ENCODE data around the gene BTN2A1. TPM values are rescaled to one million over a fixed set of nuclear protein-coding genes. Genes with fewer than 3 reads are reported as not detected.
"Not testable (repeated sequence)": the region's sequence is repeated elsewhere in the genome, so short reads cannot be mapped to it uniquely, and the experiment has no call there.

BTN2A1 gene
- total RNA-seq, 4 donors from 2014 or later: 14.7 to 23.9 (median 18.2) TPM

DNA sequence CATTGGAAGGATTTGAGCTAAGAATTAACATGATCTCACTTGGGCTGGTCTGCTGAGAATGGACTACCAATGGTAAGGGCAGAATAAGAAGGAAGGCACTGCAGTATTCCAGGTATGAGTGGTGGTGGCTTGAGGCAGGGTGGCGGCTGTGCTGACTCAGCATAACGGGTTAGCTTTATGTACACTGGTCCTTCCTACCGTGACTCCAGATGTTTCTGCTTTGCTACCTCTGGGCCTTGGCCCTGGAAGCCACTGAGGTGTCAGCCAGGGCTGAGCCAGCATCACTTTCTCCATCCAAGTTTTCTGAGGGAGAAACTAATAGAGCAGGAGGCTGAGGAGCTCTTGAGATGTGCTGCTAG lies 30.3 kb upstream of the BTN2A1 start:
- no peak for ATAC-seq
- no peaks in the 10 kb centered on the region for H3K9me3 ChIP-seq
- H3K36me3 ChIP-seq: peaks cover 0 to 60% of the 10 kb centered on the region in 2 donors
- H3K27me3 ChIP-seq: no peaks in the 10 kb centered on the region
- TF ChIP-seq POLR2A (IDR thresholded peaks at IDR 0.05) (no peak), POLR2AphosphoS5 (IDR thresholded peaks at IDR 0.05) (no peak)
- no peak overlapping the region for H3K4me3 ChIP-seq
- H3K4me1 ChIP-seq: peaks cover 0 to 34% (median 10%) of the 10 kb centered on the region in 3 donors
- 92 to 100% methylated on average over 2 to 3 of the region's 3 CpGs for WGBS, 2 donors (ENCODE audit: low coverage in 1 of 2)
- no peak overlapping the region for H3K27ac ChIP-seq

DNA sequence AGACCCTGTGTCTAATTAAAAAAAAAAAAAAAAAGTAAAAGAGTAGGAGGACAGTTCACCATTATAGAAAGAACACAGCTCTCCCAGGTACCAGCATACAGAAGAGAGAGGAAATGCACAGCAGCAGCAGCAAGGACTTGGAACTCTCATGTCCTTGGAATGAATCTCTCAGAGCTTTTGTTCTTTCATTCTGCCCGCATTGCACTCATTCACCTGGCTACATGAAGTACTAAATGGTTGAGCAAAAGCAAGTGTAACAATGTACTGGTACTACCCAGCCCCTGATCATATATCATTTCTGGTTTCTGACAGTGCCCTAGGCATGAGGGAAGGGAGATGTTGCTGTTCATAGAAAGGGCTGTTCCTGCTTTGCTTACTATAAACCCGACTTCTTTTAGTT lies 29.5 kb upstream of the BTN2A1 start:
- WGBS, 2 donors (ENCODE audit: low coverage in 1 of 2): 85 to 90% methylated on average over 1 to 2 of the region's 2 CpGs
- TF ChIP-seq, protein P1, sequence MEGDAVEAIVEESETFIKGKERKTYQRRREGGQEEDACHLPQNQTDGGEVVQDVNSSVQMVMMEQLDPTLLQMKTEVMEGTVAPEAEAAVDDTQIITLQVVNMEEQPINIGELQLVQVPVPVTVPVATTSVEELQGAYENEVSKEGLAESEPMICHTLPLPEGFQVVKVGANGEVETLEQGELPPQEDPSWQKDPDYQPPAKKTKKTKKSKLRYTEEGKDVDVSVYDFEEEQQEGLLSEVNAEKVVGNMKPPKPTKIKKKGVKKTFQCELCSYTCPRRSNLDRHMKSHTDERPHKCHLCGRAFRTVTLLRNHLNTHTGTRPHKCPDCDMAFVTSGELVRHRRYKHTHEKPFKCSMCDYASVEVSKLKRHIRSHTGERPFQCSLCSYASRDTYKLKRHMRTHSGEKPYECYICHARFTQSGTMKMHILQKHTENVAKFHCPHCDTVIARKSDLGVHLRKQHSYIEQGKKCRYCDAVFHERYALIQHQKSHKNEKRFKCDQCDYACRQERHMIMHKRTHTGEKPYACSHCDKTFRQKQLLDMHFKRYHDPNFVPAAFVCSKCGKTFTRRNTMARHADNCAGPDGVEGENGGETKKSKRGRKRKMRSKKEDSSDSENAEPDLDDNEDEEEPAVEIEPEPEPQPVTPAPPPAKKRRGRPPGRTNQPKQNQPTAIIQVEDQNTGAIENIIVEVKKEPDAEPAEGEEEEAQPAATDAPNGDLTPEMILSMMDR (IDR thresholded peaks at IDR 0.05): no peak
- H3K27ac ChIP-seq: no peak overlapping the region
- no peak for ATAC-seq
- H3K4me3 ChIP-seq: no peak overlapping the region
- H3K4me1 ChIP-seq: peaks cover 0 to 26% (median 7%) of the 10 kb centered on the region in 3 donors
- no peaks in the 10 kb centered on the region for H3K27me3 ChIP-seq
- peaks cover 0 to 60% of the 10 kb centered on the region in 2 donors for H3K36me3 ChIP-seq
- no peaks in the 10 kb centered on the region for H3K9me3 ChIP-seq

DNA sequence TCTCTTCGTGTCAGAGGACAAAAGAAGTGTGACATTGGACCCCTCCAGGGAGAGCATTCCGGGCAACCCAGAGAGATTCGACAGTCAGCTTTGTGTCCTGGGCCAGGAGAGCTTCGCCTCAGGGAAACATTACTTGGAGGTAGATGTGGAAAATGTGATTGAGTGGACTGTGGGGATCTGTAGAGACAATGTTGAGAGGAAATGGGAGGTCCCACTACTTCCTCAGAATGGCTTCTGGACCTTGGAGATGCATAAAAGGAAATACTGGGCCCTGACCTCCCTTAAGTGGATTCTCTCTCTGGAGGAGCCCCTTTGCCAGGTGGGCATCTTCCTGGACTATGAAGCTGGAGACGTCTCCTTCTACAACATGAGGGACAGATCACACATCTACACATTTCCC lies 27.0 kb upstream of the BTN2A1 start:
- WGBS, 2 donors (ENCODE audit: low coverage in 1 of 2): 80% methylated on average over 1 to 2 of the region's 5 CpGs
- no peak overlapping the region for H3K27ac ChIP-seq
- no peaks in the 10 kb centered on the region for H3K9me3 ChIP-seq
- TF ChIP-seq, protein P1 (IDR thresholded peaks at IDR 0.05): no peak
- no peak for TF ChIP-seq POLR2AphosphoS5 (IDR thresholded peaks at IDR 0.05)
- TF ChIP-seq POLR2A (IDR thresholded peaks at IDR 0.05): no peak
- no peak for TF ChIP-seq EP300 (IDR thresholded peaks at IDR 0.05)
- peaks cover 0 to under 1% (median 0%) of the 10 kb centered on the region in 3 donors for H3K4me1 ChIP-seq
- no peak overlapping the region for H3K4me3 ChIP-seq
- H3K36me3 ChIP-seq: peaks cover 0 to 60% of the 10 kb centered on the region in 2 donors
- H3K27me3 ChIP-seq: no peaks in the 10 kb centered on the region
- no peak for ATAC-seq

DNA sequence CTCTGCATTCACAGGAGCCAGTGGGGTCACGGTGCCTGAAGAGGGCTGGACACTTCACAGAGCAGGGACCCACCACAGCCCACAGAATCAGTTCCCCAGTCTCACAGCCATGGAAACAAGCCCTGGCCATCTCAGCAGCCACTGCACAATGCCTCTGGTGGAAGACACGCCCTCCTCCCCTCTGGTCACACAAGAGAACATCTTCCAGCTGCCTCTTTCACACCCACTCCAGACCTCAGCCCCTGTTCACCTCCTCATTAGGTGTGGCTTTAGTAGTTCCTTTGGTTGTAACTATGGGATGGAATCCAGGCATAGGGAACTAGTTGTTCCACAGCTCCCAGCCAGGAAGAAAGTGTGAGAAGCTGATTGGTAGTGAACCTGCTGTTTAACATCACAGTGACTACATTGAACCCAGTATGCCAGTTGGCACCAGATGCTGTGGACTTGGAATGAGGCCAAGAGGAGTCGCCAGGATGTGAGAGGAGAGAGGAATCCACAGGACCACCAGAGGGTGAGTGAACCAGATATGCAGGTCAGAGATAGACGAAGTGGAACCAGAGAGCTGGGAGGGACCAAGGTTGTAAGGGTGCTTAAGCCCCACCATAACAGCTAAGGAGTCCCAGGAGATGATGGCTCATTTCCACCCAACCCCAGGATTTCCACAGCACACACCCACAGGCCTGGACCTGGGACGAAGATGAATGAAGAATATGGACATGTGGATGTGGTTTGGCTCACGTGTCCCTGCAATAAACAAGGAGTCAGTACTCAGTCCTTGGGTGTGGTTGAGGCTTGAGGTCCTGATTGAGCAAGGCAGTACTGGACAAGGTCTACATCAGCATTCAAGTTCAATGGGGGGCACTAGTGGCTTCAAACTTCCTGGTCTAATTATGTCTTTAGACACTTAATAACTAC lies 26.2 kb upstream of the BTN2A1 start:
- no peak overlapping the region for H3K27ac ChIP-seq
- TF ChIP-seq, protein P1 (IDR thresholded peaks at IDR 0.05): no peak
- no peak for TF ChIP-seq POLR2AphosphoS5 (IDR thresholded peaks at IDR 0.05)
- TF ChIP-seq POLR2A (IDR thresholded peaks at IDR 0.05): no peak

DNA sequence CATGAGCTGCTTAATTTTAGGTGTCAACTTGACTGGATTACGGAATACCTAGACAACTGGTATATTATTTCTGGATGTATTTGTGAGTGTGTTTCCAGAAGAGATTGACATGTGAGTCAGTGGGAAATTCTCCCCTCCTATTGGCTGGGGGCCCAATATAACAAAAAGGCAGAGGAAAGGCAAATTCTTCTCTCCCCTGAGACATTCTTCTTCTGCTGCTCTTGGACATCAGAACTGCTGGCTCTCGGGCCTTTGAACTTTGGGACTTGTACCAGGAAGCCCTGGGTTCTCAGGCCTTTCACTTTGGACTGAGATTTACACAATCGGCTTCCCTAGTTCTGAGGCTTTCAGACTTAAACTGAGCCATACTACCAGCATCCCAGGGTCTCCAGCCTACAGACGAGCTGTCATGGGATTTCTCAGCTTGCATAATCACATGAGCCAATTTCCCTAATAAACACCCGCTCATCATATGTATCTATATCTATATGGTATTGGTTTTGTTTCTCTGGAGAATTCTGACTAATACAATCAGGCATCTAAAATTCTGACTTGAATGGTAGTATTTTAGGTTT lies 25.0 kb upstream of the BTN2A1 start:
- 88% methylated on average over 5 of the region's 5 CpGs for WGBS, 2 donors (ENCODE audit: low coverage in 1 of 2)
- Histone ChIP-seq H3K4me3 (no peak overlapping the region), H3K27ac (no peak overlapping the region), H3K27me3 (no peaks in the 10 kb centered on the region), H3K9me3 (no peaks in the 10 kb centered on the region), H3K36me3 (peaks cover 0 to 43% of the 10 kb centered on the region in 2 donors), H3K4me1 (no peaks in the 10 kb centered on the region)
- TF ChIP-seq POLR2A (IDR thresholded peaks at IDR 0.05) (no peak), EP300 (IDR thresholded peaks at IDR 0.05) (no peak), POLR2AphosphoS5 (IDR thresholded peaks at IDR 0.05) (no peak)
- TF ChIP-seq, protein P1 (IDR thresholded peaks at IDR 0.05): no peak
- no peak for ATAC-seq

More for the DNA sequence above, 26.2 kb upstream of the BTN2A1 start:
- 37 to 76% methylated on average over 2 to 5 of the region's 6 CpGs for WGBS, 2 donors (ENCODE audit: low coverage in 1 of 2)
- Histone ChIP-seq H3K4me3 (no peak overlapping the region), H3K9me3 (no peaks in the 10 kb centered on the region), H3K27me3 (no peaks in the 10 kb centered on the region), H3K4me1 (no peaks in the 10 kb centered on the region), H3K36me3 (peaks cover 0 to 55% of the 10 kb centered on the region in 2 donors)
- ATAC-seq: peak; percentile 57

DNA sequence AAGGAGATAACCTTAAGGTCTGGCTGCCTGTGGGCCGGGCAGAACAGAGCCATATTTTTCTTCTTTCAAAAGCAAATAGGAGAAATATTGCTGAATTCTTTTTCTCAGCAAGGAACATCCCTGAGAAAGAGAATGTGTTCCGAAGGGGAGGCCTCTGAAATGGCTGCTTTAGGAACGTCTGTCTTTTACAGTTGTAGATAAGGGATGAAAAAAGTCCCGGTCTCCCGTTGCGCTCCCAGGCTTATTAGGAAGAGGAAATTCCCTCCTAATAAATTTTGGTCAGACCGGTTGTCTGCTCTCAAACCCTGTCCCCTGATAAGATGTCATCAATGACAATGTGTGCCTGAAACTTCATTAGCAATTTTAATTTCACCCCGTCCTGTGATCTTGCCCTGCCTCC lies 24.1 kb upstream of the BTN2A1 start:
- ATAC-seq: not testable (repeated sequence)

More for the DNA sequence above, 24.1 kb upstream of the BTN2A1 start:
- H3K36me3 ChIP-seq: peaks cover 0 to 33% of the 10 kb centered on the region in 2 donors
- H3K27ac ChIP-seq, H3K4me3 ChIP-seq, H3K27me3 ChIP-seq, H3K9me3 ChIP-seq, H3K4me1 ChIP-seq: not testable (repeated sequence)
- WGBS, 2 donors (ENCODE audit: low coverage in 1 of 2): 84 to 91% methylated on average over 7 to 8 of the region's 8 CpGs

Measured in gastroesophageal sphincter (tissue), 4 donors.